HG02981 (cell line): ENCODE measurements around the gene DNAH12.

Experiments used
- ATAC-seq: cut with Tn5 transposase; IDR thresholded peaks from one replicate; pipeline ENCODE4 v1.9.1; 2021; ENCODE audit warnings: mild to moderate bottlenecking, moderate library complexity; ENCODE audit not compliant: unreplicated experiment

Gene DNAH12

DNA sequence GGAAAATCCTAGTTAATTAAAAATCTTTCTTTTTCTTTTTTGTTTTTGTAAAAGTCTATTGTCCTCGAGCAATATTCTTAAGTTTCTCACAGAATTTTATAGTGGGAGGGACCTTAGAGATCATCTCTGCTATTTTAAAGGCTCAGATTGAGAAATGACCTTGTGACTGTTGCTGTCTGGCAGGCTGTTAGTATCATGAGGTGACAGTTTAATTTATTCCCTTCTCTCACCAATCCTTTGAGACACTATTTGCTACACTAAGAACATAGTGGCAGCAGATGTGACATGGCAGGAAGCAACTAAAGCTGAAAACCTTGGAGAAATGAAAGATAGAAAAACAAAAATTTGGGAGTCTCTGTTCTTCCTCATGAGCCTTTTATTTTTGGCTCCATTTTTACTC, 291.7 kb downstream of the DNAH12 start:
- ATAC-seq, result no peak

DNA sequence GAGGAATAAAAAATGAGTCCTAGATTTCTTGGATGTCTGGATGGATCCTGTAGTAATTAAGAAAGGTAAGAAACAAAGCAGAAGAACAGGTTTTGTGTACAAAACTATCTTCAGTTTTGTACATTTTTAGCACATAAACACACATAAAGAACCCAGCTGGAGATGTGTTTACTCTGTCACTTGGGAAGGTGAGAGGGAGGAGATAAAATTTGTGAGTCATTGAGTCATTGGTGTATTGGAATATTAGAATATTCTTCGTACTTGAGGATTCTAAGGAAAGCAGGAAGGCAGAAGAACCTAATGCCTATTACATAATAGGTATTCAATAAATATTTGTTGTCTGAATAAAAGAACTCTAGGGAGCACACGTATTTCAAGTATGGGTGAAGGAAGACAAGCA, 299.2 kb downstream of the DNAH12 start:
- no peak for ATAC-seq
